Small intestine (tissue), 7 donors: ENCODE results near the gene EIF1. TPM values are rescaled to one million over a fixed set of nuclear protein-coding genes. Genes with fewer than 3 reads are reported as not detected.
"Not testable (repeated sequence)": the region's sequence is repeated elsewhere in the genome, so short reads cannot be mapped to it uniquely, and the experiment has no call there.

Experiments used
- DNase-seq, 2 donors: peaks; one replicate each; pipeline versions ENCODE4 v3.0.0 to v3.0.0-alpha.2; 2013
- FAIRE-seq: peaks from 2 replicates; lab custom pipeline; 2012; peaks lifted over from hg19 to GRCh38; lab: Jason Lieb, UNC
- H3K27ac ChIP-seq, 3 donors: one replicate each; pipeline ENCODE4 v1.5.1; 2013; ENCODE audit warnings: low read length in 2 of 3, mild to moderate bottlenecking in 2 of 3, control low read depth in 1 of 3, inconsistent platforms in 1 of 3, low read depth in 1 of 3, moderate library complexity in 1 of 3
- H3K27me3 ChIP-seq, 3 donors: one replicate each; pipeline ENCODE4 v1.6.1; 2013; ENCODE audit warnings: low read length in 3 of 3, inconsistent platforms in 1 of 3; ENCODE audit not compliant: control insufficient read depth in 3 of 3, insufficient read depth in 3 of 3
- H3K36me3 ChIP-seq, 3 donors: one replicate each; pipeline ENCODE4 v1.6.1; 2013; ENCODE audit warnings: low read length in 3 of 3, inconsistent platforms in 1 of 3, low read depth in 1 of 3, mild to moderate bottlenecking in 1 of 3, moderate library complexity in 1 of 3; ENCODE audit not compliant: control insufficient read depth in 3 of 3, insufficient read depth in 2 of 3
- H3K4me1 ChIP-seq, 3 donors: one replicate each; pipeline ENCODE4 v1.6.1; 2013; ENCODE audit warnings: low read length in 2 of 3, inconsistent platforms in 1 of 3, low read depth in 1 of 3, mild to moderate bottlenecking in 1 of 3, moderate library complexity in 1 of 3; ENCODE audit not compliant: control insufficient read depth in 3 of 3, insufficient read depth in 2 of 3
- H3K4me3 ChIP-seq, 3 donors: one replicate each; pipeline ENCODE4 v1.5.1; 2013; ENCODE audit warnings: low read length in 3 of 3, control low read depth in 1 of 3, inconsistent platforms in 1 of 3, low read depth in 1 of 3, mild to moderate bottlenecking in 1 of 3, moderate library complexity in 1 of 3
- H3K9me3 ChIP-seq, 2 donors: one replicate each; pipeline ENCODE4 v1.6.1; 2013; ENCODE audit warnings: low read depth in 1 of 2, low read length in 1 of 2; ENCODE audit not compliant: control insufficient read depth in 2 of 2, insufficient read depth in 1 of 2
- WGBS, 3 donors: extraction: QIAGEN DNeasy Blood & Tissue Kit; methylation state at CpG; one replicate each; pipeline ENCODE4 v1.1.7; 2013; 5-methylcytosine and 5-hydroxymethylcytosine counted together
- polyA plus RNA-seq, 4 donors: library from polyadenylated mRNA; stranded (reverse) in 3 of 4; unstranded in 1 of 4; fragments of 200-250 nt in 3 of 4; fragments of 120-200 nt in 1 of 4; gene quantifications; one replicate each; pipeline versions ENCODE4 v1.2.1 to v1.2.3, GENCODE V29; 2013
- donor health status: healthy with polysubstance abuse.
- donor health status: control.
- donor health status: control.
- donor health status: Bipolar disorder and iron deficiency.
- donor health status: healthy.

Gene EIF1
- polyA plus RNA-seq, 4 donors = 328 to 770 (median 618) TPM

- Histone ChIP-seq H3K4me3 (peak overlapping the region in 2 of 3 donors; percentile 2 to 24), H3K27me3 (no peaks in the 10 kb centered on the region), H3K27ac (peak overlapping the region; percentile 29 to 81 (median 75)), H3K36me3 (no peaks in the 10 kb centered on the region), H3K9me3 (no peaks in the 10 kb centered on the region), H3K4me1 (peaks cover 0 to 20% (median 5%) of the 10 kb centered on the region in 3 donors)
- WGBS, 3 donors = 12 to 14% (median 13%) methylated on average over 6 of the region's 6 CpGs
- peak; percentile 62 to 64 for DNase-seq
- FAIRE-seq = no peak
These were observed 9.6 kb upstream of the EIF1 start for GRCh38 chr17:41678907-41679739.

GRCh38 chr17:41679740-41680425 is 8.8 kb upstream of the EIF1 start:
- Histone ChIP-seq H3K9me3 (no peaks in the 10 kb centered on the region), H3K27me3 (no peaks in the 10 kb centered on the region), H3K36me3 (no peaks in the 10 kb centered on the region), H3K27ac (peak overlapping the region in 1 of 3 donors; percentile 81), H3K4me1 (peaks cover 0 to 17% (median 5%) of the 10 kb centered on the region in 3 donors), H3K4me3 (no peak overlapping the region)
- DNase-seq (no peak), FAIRE-seq (no peak)
- 81 to 88% (median 84%) methylated on average over 5 of the region's 5 CpGs for WGBS, 3 donors

DNA sequence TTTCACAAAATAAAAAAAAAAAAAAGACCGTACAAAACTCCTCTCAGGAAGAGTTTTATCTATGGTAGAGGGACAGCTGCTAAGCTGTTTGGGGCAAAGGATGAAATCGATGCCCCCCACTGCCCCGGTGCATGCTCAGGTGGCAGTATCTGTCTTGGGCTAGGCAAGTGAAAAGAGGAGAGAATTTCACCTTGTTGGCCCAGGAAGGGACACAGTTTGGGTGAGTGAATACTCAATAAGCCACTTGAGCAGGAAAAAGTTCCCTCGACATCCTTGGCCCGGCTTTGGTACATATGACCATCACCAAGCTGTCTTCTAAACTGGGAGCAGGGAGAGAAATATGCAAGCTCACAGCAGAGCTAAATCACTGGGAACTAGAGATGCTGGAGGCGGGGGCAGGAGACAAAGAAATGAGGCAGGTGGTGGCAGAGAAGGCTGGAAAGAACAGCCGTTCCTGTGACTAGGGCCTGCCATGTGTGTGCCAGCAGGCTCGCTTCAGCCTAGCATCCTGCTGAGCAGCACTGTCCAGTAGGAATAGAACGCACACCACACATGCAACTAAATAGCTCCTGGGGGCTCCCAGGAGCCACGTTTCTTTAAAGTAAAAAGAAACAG is 8.2 kb upstream of the EIF1 start:
- Histone ChIP-seq H3K27me3 (no peaks in the 10 kb centered on the region), H3K4me3 (no peak overlapping the region), H3K36me3 (no peaks in the 10 kb centered on the region), H3K4me1 (peaks cover 0 to 11% (median 5%) of the 10 kb centered on the region in 3 donors), H3K27ac (no peak overlapping the region), H3K9me3 (no peaks in the 10 kb centered on the region)
- WGBS, 3 donors = 85 to 90% (median 87%) methylated on average over 10 of the region's 10 CpGs
- FAIRE-seq = no peak
- DNase-seq = no peak

- Histone ChIP-seq H3K4me1 (no peaks in the 10 kb centered on the region), H3K27ac (no peak overlapping the region), H3K27me3 (no peaks in the 10 kb centered on the region), H3K4me3 (no peak overlapping the region), H3K9me3 (peaks cover 0 to 8% of the 10 kb centered on the region in 2 donors), H3K36me3 (no peaks in the 10 kb centered on the region)
- 79 to 88% (median 80%) methylated on average over 3 of the region's 3 CpGs for WGBS, 3 donors
- no peak for DNase-seq
- FAIRE-seq = no peak
These were observed 6.9 kb upstream of the EIF1 start for GRCh38 chr17:41681776-41682175.

GRCh38 chr17:41682631-41683030 is 6.1 kb upstream of the EIF1 start:
- FAIRE-seq = no peak
- no peaks in the 10 kb centered on the region for H3K27me3 ChIP-seq
- no peak overlapping the region for H3K4me3 ChIP-seq
- H3K4me1 ChIP-seq = peaks cover 0 to 1% (median 0%) of the 10 kb centered on the region in 3 donors
- WGBS, 3 donors = 72 to 78% (median 72%) methylated on average over 5 of the region's 5 CpGs
- no peaks in the 10 kb centered on the region for H3K36me3 ChIP-seq
- H3K9me3 ChIP-seq = peaks cover 0 to 8% of the 10 kb centered on the region in 2 donors
- no peak for DNase-seq
- no peak overlapping the region for H3K27ac ChIP-seq

- no peak for FAIRE-seq
- Histone ChIP-seq H3K9me3 (peaks cover 0 to 8% of the 10 kb centered on the region in 2 donors), H3K4me3 (no peak overlapping the region), H3K36me3 (no peaks in the 10 kb centered on the region), H3K27ac (no peak overlapping the region), H3K27me3 (no peaks in the 10 kb centered on the region), H3K4me1 (peaks cover 0 to 6% (median 0%) of the 10 kb centered on the region in 3 donors)
- 61 to 78% (median 64%) methylated on average over 8 of the region's 8 CpGs for WGBS, 3 donors
- DNase-seq = no peak
These were observed 5.2 kb upstream of the EIF1 start for GRCh38 chr17:41683441-41684007.

- FAIRE-seq (no peak), DNase-seq (no peak)
- H3K4me3 ChIP-seq = no peak overlapping the region
- H3K4me1 ChIP-seq = peaks cover 0 to 6% (median 0%) of the 10 kb centered on the region in 3 donors
- H3K27me3 ChIP-seq = no peaks in the 10 kb centered on the region
- H3K27ac ChIP-seq = no peak overlapping the region
- WGBS, 3 donors = 37 to 61% (median 58%) methylated on average over 4 of the region's 4 CpGs
- peaks cover 0 to 8% of the 10 kb centered on the region in 2 donors for H3K9me3 ChIP-seq
- no peaks in the 10 kb centered on the region for H3K36me3 ChIP-seq
These were observed 4.7 kb upstream of the EIF1 start for GRCh38 chr17:41684035-41684434.

- WGBS, 3 donors = 95 to 97% (median 96%) methylated on average over 13 of the region's 13 CpGs
- FAIRE-seq, H3K27me3 ChIP-seq: not testable (repeated sequence)
These were observed 2.9 kb upstream of the EIF1 start for GRCh38 chr17:41685753-41686152.

More at GRCh38 chr17:41685753-41686152, 2.9 kb upstream of the EIF1 start:
- Histone ChIP-seq H3K4me1 (peaks cover 0 to 14% (median 0%) of the 10 kb centered on the region in 3 donors), H3K36me3 (peaks cover 8 to 11% (median 11%) of the 10 kb centered on the region in 3 donors)
- H3K9me3 ChIP-seq, DNase-seq, H3K4me3 ChIP-seq, H3K27ac ChIP-seq: not testable (repeated sequence)
